IMR-90 (cell line): Measurements from ENCODE around the gene GARNL3.

Experiments used
- CEBPB ChIP-seq: IDR thresholded peaks from 2 replicates; pipeline ENCODE4 v1.6.1; 2012; ENCODE audit warnings: low read depth, low read length, improper control_type of control experiment
- MAFK ChIP-seq: IDR thresholded peaks from 2 replicates; pipeline ENCODE4 v1.6.1; 2012; ENCODE audit warnings: low read depth, low read length, improper control_type of control experiment
- MXI1 ChIP-seq: IDR thresholded peaks from 2 replicates; pipeline ENCODE4 v1.6.1; 2012; ENCODE audit warnings: low read depth, mild to moderate bottlenecking, low read length, moderate library complexity, borderline replicate concordance
- NFE2L2 ChIP-seq: fragments of 150-350 bp; IDR thresholded peaks from 2 replicates; pipeline ENCODE4 v1.6.1; 2016; ENCODE audit warnings: low read depth, mild to moderate bottlenecking, low read length
- POLR2A ChIP-seq: IDR thresholded peaks from 2 replicates; pipeline ENCODE4 v1.6.1; 2012; ENCODE audit warnings: mild to moderate bottlenecking, low read depth, low read length
- RAD21 ChIP-seq: IDR thresholded peaks from 2 replicates; pipeline ENCODE4 v1.6.1; 2012; ENCODE audit warnings: low read length, improper control_type of control experiment
- RCOR1 ChIP-seq: IDR thresholded peaks from 2 replicates; pipeline ENCODE4 v1.6.1; 2012; ENCODE audit warnings: mild to moderate bottlenecking, low read length, improper control_type of control experiment; ENCODE audit not compliant: insufficient replicate concordance
- SMC3 ChIP-seq: fragments of 150-350 bp; IDR thresholded peaks from 2 replicates; pipeline ENCODE4 v1.6.1; 2016; ENCODE audit warnings: low read depth, mild to moderate bottlenecking, antibody characterized with exemption, low read length, moderate library complexity
- TF ChIP-seq, protein P1 (sequence below): conservative IDR thresholded peaks from 2 replicates; pipeline ENCODE4 v1.5.1; 2012; ENCODE audit warnings: mild to moderate bottlenecking, low read depth, low read length, improper control_type of control experiment
- TF ChIP-seq, protein P2 (sequence below): fragments of 150-350 bp; IDR thresholded peaks from 2 replicates; pipeline ENCODE4 v1.6.1; 2016; ENCODE audit warnings: low read depth, mild to moderate bottlenecking, low read length, moderate library complexity, borderline replicate concordance
- TF ChIP-seq, protein P3 (sequence below): fragments of 150-350 bp; IDR thresholded peaks from 2 replicates; pipeline ENCODE4 v1.6.1; 2017; ENCODE audit warnings: mild to moderate bottlenecking, antibody characterized with exemption, low read length, low read depth

DNA sequence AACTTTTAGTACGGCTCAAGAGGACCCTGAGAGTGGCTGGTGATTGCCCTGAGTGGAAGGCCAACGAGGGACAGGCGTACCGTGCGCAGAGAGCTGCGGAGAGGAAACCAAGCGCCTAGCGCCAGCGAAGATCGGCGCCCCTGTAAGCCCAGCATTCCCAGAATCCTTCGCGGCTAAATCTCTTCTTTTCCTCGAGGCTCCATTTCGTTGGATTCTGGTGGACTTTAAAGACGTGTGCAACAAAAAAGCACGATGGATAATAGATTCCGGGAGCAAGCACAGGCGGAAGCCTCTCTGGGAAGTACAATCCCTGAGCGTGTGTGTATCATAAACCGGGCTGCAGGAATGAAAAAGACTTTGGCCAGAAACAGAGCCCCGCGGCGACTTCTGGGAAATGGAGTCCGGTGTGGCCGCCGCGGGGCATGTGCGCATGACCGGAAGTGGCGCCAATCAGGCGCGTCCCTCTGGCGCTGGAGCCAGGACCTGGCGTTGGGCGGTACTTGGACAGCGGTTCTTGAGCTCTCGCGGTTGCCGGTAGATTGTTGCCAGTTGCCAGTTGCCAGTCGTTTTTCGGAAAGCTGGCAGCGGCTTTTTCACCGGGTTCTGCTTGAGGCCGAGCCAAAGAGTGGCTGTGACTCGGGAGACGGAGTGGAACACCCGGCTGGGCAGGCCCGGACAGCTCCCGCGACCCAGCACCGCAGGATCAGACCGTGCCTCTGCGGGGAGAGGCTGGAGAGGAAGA, 159.5 kb downstream of the GARNL3 start, which contains the start of gene ZNF79:
- TF ChIP-seq, protein P1, sequence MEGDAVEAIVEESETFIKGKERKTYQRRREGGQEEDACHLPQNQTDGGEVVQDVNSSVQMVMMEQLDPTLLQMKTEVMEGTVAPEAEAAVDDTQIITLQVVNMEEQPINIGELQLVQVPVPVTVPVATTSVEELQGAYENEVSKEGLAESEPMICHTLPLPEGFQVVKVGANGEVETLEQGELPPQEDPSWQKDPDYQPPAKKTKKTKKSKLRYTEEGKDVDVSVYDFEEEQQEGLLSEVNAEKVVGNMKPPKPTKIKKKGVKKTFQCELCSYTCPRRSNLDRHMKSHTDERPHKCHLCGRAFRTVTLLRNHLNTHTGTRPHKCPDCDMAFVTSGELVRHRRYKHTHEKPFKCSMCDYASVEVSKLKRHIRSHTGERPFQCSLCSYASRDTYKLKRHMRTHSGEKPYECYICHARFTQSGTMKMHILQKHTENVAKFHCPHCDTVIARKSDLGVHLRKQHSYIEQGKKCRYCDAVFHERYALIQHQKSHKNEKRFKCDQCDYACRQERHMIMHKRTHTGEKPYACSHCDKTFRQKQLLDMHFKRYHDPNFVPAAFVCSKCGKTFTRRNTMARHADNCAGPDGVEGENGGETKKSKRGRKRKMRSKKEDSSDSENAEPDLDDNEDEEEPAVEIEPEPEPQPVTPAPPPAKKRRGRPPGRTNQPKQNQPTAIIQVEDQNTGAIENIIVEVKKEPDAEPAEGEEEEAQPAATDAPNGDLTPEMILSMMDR, result no peak
- no peak for TF ChIP-seq CEBPB
- TF ChIP-seq MAFK, result no peak
- TF ChIP-seq, protein P2, sequence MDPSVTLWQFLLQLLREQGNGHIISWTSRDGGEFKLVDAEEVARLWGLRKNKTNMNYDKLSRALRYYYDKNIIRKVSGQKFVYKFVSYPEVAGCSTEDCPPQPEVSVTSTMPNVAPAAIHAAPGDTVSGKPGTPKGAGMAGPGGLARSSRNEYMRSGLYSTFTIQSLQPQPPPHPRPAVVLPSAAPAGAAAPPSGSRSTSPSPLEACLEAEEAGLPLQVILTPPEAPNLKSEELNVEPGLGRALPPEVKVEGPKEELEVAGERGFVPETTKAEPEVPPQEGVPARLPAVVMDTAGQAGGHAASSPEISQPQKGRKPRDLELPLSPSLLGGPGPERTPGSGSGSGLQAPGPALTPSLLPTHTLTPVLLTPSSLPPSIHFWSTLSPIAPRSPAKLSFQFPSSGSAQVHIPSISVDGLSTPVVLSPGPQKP, result no peak
- no peak for TF ChIP-seq RAD21
- peak; percentile 72 for TF ChIP-seq POLR2A
- TF ChIP-seq NFE2L2, result no peak
- no peak for TF ChIP-seq SMC3
- TF ChIP-seq, protein P3, sequence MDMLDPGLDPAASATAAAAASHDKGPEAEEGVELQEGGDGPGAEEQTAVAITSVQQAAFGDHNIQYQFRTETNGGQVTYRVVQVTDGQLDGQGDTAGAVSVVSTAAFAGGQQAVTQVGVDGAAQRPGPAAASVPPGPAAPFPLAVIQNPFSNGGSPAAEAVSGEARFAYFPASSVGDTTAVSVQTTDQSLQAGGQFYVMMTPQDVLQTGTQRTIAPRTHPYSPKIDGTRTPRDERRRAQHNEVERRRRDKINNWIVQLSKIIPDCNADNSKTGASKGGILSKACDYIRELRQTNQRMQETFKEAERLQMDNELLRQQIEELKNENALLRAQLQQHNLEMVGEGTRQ, result peak; percentile 53
- no peak for TF ChIP-seq RCOR1
- TF ChIP-seq MXI1, result peak; percentile 72; the same call in 1 of the 2 replicates
